ENCODE results near the gene ACTL7B.
A peak's percentile ranks its signal among the peaks of the same experiment; 100 is the strongest.
"Not testable (repeated sequence)": the region's sequence is repeated elsewhere in the genome, so short reads cannot be mapped to it uniquely, and the experiment has no call there.

ACTL7B gene, protein sequence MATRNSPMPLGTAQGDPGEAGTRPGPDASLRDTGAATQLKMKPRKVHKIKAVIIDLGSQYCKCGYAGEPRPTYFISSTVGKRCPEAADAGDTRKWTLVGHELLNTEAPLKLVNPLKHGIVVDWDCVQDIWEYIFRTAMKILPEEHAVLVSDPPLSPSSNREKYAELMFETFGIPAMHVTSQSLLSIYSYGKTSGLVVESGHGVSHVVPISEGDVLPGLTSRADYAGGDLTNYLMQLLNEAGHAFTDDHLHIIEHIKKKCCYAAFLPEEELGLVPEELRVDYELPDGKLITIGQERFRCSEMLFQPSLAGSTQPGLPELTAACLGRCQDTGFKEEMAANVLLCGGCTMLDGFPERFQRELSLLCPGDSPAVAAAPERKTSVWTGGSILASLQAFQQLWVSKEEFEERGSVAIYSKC

DNA sequence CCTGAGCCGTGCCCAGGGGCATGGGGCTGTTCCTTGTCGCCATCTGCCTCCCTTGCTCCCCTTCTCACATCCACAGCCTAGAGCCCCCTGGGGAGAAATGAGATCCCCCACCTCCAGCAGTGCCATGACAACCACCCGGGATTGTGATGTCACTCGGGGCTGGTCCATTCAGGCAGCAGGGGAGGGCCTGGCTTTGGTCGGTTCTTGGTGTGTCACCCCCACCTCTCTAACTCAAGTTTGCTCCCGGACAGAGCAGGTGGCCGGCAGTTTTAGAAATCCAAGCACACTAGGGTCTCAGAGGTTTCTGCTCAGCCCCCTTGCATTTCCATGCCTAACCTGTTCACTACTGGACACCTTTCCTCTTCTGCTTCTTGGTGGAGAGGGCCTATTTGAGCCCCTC lies at the start of gene ACTL7B:
Gene ACTL7B (minus strand): TSS at position 99 of the 400 bp plus-strand sequence. CDS start 56 bp downstream, at position 43.
- DNase-seq, result no peak

DNA sequence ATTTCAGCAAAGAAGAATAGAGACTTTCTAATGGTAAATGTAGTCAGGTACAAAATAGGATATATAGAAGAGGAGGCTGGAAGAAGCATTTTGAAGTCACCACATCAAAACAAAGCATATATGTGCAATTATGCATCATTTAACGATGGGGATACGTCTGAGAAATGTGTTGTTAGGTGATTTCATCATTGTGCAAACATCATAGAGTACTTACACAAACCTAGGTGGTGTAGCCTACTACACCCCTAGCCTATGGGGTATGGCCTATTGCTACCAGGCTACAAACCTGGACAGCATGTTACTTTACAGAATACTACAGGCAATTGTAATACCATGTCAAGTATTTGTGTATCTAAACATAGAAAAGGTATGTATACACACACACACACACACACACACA lies 49.7 kb upstream of the ACTL7B start:
- no peak for DNase-seq

DNA sequence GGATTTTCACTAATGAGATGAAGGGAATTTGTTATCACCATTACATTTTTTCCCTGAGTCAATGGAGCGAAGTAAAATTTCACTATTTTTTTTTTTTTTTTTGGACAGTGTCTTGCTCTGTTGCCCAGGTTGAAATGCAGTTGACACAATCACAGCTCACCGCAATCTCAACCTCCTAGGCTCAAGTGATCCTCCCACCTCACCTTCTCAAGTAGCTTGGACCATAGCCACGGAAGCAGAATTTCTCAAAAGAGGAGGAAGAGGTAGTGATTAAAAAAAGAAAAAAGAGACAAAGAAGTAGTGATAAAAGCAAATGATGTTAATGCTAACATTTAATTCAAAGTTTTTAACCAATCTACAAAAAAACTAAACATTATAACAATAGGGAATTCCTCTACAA lies 48.4 kb upstream of the ACTL7B start:
- no peak for DNase-seq

DNA sequence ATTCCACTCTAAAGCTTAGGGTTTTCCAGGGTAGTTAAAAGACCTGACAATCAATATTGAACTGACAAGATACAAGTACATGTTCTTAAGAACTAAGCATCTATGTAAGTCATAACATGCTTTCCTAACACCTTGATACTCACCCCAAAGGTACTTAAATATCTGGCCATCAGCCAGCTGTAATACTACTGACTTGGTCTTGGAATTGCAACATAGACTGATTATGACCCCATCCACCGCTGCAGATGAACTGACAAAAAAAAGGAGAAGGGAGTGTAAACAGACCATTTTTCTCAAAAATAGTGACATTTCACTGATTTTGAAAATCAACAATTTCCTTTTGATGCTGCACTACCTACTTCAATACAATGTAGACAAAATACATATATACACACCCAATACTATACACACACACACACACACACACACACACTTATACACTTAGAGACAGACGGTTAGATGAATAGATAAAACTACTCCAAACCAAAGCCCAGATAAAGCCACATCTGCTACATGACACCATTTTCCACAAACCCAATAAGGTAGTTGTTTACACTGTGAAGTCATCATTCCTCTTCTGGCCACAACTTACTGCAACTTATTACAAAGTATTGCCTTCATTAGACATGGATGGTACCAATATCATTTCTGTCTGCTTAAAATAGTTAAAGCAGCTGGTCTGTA lies 47.8 kb upstream of the ACTL7B start:
- DNase-seq, result no peak

DNA sequence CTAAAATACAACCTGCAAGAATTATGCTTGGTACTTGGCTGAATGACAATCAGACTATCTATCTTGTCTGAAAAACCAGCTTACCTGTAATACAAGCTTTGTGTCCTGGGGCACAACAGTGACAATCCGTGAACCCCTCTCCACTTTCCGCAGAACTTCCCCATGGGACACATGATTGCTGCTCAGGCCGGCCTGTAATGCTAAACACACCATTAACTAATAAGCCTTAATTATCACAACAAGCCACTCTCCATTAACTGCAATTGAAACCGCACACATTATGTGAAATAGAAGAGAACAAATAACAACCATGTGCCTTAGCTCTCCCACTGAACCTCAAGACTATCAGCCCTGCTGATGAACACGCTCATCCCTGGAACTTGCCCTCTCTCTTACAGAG lies 44.4 kb upstream of the ACTL7B start:
- no peak for DNase-seq

DNA sequence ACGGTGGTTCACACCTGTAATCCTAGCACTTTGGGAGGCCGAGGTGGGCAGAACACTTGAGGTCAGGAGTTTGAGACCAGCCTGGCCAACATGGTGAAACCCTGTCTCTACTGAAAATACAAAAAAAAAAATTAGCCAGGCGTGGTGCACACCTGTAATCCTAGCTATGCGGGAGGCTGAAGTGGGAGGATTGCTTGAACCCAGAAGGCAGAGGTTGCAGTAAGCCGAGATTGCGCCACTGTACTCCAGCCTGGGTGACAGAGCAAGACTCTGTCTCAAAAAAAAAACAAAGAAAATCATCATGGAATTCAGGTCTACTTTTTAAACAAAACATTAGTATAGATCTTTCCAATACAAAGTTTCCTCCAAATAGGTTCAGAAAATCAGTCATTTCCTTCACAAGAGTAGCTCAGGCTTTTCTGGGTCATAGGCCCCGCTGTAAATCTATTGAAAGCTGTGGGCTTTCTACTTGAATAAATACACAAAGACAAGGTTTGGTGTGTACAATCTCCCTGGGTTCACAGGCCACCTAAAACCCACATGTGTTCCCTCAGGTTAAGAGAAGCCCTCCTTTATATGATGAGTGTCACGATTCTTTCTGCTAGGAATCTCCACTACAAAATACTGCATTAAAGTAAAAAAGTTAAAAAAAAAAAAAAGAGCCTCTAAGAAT lies 43.4 kb upstream of the ACTL7B start:
- DNase-seq, result not testable (repeated sequence)

DNA sequence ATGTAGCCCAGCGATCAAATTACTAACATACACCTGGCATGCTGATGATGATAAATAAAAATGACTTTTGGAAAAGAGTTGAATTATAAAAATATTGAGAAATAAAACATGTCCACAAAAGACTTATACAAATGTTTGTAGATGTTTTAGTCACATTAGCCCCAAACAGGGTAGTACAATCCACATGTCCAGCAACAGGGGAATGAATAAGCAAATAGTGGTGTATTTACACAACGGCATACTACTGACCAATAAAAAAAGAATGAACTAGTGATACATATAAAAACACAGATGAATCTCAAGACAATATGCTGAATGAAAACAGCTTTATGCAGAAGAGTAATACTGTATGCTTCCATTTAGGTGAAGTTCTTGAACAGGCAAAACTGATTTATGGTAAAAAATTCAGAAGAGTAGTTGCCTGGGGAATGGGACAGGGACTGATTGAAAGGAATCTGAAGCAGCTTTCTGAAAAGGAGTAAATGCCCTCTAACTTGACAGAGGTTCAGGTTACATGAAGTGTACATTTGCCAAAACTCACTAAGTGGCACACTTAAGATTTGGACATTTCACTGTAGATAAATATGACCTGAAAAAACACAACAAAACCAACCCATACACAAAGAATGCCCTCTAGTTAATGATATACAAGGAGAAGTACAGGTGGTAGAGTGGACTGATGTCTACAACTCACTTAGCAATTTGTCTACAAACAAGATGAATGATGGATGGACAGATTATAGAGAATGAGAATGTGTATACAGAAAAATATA lies 41.7 kb upstream of the ACTL7B start:
- no peak for DNase-seq

DNA sequence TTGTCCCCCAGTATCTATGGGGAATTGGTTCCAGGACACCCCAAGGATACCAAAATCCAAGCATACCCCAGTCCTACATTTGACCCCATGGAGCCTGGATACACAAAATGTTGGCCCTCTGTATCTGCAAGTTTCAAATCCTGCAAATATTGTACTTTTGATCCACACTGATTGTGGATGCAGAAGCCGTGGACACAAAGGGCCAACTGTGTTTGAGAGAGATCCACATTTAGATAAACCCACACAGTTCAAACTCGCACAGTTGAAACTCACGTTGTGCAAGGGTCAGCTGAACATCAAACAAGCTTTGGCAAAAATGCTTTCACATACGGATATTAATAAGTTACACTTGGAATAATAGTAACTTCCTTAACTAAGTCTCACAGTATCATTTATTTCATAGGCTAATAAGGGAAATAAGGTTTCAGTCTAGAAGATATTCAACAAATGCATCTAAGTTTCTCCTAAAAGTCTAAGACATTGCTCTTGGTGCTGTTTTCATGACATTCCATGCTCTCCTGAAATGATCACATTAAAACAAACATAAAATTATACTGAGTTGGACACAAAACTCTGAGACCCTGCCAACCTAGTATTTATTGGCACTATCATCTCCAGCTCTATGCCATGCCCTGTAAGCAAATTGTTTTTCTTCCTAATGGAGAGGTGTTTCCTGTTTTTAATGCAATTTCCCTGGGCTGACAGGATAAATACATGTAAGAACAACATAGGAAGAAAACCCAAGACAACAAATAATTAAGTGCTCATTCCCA lies 38.6 kb upstream of the ACTL7B start:
- DNase-seq, result no peak

DNA sequence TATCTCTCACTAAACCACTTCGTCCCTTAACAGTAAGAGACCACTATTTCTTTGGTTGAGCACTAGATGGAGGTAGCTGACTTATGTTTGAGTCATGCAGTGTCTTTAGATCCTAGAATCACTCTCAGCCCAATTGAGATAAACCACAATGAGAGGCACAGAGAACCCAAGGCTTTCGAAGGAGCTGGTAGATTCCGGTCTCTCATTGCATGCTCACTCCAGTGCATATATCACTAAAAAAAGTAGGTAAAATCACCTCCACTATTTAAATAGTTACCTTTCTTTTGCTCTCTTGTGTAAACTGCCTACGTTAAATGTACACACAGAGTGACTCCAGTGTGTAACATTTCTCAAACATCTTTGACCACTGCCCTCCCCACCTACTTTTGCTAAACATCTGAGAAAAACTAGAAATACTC lies 33.9 kb upstream of the ACTL7B start:
- DNase-seq, result no peak

DNA sequence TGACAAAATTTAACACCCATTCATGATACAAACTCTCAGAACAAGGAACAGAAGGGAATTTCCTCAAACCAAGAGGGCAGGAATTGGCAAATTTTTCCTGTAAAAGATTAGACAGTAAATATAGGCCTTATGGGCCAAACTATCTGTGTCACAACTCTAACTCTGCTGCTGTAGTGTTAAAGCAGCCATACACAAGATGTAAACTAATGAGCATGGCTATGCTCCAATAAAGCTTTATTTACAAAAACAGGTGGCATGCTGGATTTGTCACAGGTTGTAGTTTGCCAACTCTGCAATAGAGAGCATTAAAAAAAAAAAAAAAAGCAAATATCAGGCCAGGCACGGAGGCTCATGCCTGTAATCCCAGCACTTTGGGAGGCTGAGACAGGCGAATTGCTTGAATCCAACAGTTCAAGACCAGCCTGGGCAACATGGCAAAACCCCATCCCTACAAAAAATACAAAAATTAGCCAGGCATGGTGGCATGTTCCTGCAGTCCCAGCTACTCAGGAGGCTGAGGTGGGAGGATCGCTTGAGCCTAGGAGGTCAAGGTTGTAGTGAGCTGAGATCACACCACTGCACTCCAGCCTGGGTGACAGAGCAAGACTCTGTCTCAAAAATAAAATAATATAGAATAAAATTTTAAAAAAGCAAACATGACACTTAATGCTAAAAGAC lies 30.9 kb upstream of the ACTL7B start:
- not testable (repeated sequence) for DNase-seq

DNA sequence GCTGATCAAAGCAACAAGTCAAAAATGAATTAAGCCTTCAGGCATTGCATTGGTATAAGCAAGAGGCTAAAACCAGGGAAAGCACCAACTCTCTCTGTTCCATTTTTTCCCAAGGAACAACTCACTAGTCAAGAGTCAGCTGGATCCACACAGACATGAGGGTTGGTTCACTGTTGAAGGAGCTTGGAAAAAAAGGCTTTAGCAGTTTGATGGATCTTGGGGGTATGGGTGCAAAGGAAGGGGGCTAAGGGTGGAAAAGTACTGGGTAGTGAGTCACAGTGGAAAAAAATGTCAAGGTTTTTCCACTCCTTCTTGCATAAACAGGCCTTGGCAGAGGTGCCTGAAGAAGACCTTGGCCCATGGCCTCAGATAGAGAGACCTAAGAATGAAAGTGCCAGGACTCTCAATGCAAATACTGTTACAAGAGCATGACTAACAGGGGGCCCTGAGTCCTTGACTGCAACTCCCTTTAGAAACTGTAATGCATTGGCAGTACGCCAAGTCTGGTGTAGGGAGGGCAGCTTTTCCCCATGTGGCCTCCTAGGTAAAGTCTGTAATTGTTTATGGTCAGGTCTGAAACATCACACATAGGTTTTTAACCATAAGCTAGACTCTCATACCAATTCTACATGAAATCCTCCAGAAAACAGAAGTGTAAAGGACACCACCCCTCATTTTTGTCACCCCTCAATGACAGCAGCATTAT lies 30.0 kb upstream of the ACTL7B start:
- DNase-seq, result peak; percentile 21

DNA sequence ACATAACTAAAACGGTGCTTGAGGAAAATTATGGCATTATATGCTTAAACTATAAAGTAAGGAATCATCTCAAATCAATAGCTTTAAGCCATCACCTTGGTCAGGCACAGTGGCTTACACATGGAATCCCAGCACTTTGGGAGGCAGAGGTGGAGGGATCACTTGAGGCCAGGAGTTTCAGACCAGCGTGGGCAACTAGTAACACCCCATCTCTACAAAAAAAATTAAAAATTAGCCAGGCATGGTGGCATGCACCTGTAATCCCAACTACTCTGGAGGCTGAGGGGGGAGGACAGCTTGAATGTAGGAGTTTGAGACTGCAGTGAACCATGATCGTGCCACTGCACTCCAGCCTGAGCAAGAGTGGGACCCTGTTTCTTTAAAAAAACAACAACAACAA lies 28.9 kb upstream of the ACTL7B start:
- DNase-seq, result no peak

DNA sequence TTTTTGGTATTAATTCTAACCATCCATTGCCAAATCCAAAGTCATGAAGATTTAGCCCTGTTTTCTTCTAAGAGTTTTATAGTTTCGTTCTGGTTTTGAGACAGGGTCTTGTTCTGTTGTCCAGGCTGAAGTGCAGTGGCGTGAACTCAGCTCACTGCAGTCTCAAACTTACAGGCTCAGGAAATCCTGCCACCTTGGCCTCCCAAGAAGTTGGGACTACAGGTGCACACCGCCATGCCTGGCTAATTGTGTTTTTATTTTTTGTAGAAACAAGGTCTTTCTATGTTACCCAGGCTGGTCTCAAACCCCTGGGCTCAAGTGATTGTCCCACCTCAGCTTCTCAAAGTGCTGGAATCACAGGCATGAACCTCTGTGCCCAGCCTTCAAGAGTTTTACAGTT lies 27.3 kb upstream of the ACTL7B start:
- no peak for DNase-seq

DNA sequence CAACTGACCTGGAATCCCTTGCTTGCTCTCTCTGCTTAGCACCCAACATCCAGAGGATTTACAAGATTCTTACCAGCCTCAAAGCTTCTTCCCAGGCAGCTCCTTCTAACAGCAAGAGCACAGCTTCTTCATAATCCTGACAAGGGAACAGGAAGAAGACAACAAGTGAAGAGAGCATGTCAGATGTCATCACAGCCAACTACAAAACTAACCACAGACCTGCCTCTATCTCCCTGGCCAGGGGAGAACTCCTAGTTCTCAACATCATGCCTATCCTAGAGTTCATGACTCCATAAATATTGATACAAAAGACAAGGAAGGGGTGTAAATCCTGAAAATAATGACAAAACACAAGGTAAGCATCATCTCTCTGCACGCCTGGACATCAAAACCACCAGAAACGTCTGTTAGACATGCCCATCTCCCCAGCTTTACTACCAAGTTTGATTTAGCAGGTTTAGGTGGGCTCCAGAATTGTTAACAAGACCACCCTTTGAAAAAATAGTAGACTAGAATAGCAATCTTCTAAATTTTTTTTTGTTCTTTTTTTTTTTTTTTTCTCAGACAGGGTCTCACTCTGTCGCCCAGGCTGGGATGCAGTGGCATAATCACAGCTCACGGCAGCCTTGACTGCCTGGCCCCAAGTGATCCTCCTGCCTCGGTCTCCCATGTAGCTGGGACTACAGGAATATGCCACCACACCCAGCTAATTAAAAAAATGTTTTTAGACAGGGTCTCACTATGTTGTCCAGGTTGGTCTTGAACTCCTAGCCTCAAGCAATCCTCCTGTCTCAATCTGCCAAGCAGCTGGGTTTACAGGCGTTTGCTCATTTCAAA lies 26.5 kb upstream of the ACTL7B start:
- no peak for DNase-seq

DNA sequence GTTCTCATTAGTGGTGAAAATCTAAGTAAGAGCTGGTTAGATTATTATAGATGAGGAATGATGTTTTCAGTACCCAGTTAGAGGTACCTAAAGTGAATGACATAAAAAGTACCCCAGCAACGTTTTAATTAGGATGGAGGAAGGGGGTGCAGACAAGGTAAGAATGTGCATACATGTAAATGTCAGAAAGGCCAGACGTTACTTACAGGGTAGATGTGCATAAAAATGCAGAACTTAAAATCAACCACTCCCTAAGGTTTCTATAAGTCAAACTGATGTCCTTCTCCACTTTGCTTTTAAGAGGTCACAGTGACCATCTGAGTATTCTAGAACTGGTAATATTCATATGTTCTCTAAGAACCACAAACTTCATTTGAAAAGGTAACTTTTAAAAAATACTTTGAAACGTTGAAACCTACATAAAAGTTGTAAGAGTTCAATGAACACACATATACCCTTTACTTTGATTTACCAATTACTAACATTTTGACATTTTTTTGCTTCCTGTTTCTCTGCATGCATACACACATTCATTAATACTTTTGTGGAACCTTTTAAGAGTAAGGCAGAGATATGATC lies 25.0 kb upstream of the ACTL7B start:
- no peak for DNase-seq

DNA sequence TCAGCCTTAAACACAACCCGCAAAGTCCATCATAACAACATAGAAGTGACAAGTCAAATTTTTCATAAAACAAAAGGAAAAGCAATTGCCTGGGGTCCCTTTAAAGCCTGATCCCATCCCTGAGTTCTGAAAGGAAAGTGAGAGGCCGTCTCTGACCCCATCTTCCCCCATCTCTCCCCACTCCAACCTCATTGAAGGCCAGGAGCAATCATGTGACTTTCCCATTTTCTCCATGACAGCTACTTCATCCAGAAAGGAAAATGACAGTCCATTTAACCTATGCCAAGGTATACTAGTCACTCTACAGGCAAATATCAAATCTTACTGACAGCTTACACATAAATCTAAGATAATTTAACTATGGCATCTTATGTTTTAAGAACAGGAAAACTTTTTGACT lies 21.7 kb upstream of the ACTL7B start:
- no peak for DNase-seq

DNA sequence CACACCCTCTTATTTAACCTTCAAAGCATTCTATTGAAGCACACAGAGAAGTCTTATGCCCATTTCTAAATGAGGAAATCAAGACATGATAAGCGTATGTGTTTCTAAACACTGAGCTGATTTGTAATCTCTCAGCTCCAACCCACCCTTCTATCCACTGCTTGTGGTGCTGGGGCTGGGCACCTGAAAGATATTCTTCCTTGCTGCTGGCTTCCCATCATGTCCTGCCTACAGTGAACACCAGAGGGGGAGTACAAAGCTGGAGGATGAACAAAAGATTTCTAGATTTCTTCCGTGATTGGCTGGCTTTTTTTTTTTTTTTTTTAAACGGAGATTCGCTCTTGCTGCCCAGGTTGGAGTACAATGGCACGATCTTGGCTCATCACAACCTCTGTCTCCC lies 20.6 kb upstream of the ACTL7B start:
- no peak for DNase-seq

DNA sequence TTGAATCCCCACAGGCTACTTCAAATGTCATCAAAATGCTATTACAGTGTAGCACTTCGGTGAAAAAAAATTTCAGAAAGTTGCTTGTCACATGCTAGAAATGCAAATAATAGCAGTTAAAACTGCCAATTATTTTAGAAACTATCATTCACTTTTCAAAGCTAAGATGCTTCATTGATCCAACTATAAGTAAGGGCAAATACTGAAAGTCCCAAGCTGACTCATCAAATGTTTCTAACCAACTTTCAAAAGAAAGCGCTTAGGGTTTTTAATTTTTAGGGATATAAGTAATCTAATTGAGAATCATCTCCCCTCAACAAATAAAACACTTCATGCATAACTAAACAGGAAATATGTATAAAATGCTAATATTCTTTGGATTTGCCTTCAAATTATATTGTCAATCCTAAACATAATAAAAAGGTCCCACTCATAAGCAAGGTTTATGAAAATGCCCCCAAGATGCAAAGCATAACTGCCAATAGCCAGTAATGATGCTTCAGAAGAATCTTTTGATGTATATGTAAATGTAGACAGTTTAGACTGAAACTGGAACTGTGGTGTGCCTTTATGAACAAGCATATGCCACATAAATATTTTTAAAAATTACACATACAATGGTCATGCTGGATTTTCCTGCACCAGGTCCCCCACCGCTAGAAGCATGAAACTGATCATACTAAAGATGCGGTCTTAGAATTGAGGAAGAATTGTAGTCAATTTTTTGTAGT lies 18.4 kb upstream of the ACTL7B start:
- no peak for DNase-seq

Measured in stimulated activated CD4-positive, alpha-beta T cell treated with anti-CD3 and anti-CD28 coated beads, Interleukin-4, amount 100 ng/mL, for 1 hour (primary cell).